GM12878 (cell line): ENCODE measurements around the gene LIN7B. TPM values are rescaled to one million over a fixed set of nuclear protein-coding genes. Genes with fewer than 3 reads are reported as not detected.

Experiments used
- ATAC-seq: fragments of 200-7000 bp; cut with Tn5 transposase; 3 replicates; pipeline ENCODE4 v1.9.1; 2020; ENCODE audit warnings: mild to moderate bottlenecking, moderate library complexity
- BruUV-seq: library from RNA; stranded (reverse); fragments of 400-500 nt; replicated peaks from 2 replicates; lab custom pipeline; 2021; lab: Mats Ljungman, UMichigan
- CTCF ChIA-PET: fragments of 300-600 bp; sonication (Branson Sonifier 250); formaldehyde crosslinking; extraction: SDS; loops from one replicate; lab custom pipeline; 2021; ENCODE audit warnings: inconsistent platforms; lab: Yijun Ruan, JAX
- POLR2A ChIA-PET: fragments of 350-600 bp; formaldehyde crosslinking; extraction: SDS; loops from one replicate; lab custom pipeline; 2021; ENCODE audit warnings: inconsistent platforms; lab: Charles Lee
- RAD21 ChIA-PET: fragments of 300-600 bp; sonication (Branson Sonifier 250); formaldehyde crosslinking; loops from one replicate; lab custom pipeline; 2023; ENCODE audit warnings: antibody characterized with exemption; ENCODE audit not compliant: unreplicated experiment; lab: Charles Lee
- SMC1A ChIA-PET: fragments of 300-600 bp; sonication (Branson Sonifier 250); formaldehyde crosslinking; loops from one replicate; lab custom pipeline; 2023; ENCODE audit not compliant: unreplicated experiment, uncharacterized antibody; lab: Charles Lee
- DNase-seq: peaks from one replicate; pipeline ENCODE4 v3.0.0-alpha.2; 2011; ENCODE audit warnings: low read depth, low spot score
- FAIRE-seq: peaks from 3 replicates; lab custom pipeline; 2011; peaks lifted over from hg19 to GRCh38; lab: Jason Lieb, UNC
- H2AFZ ChIP-seq: 2 replicates; pipeline ENCODE4 v1.6.0; 2011; ENCODE audit warnings: low read depth, low read length, control low read depth; ENCODE audit not compliant: control insufficient read depth
- H3K27ac ChIP-seq: 2 replicates; pipeline ENCODE4 v1.5.1; 2011; ENCODE audit warnings: control low read depth; ENCODE audit not compliant: control insufficient read depth, insufficient read depth
- H3K27me3 ChIP-seq, 2 experiments: replicated peaks in 1 of 2; 2 replicates each; pipeline versions ENCODE4 v1.6.0 to v1.6.1; 2011; ENCODE audit warnings: low read length in 1 of 2; ENCODE audit not compliant: control insufficient read depth in 2 of 2, insufficient read depth in 2 of 2
- H3K36me3 ChIP-seq, 2 experiments: 2 replicates each; pipeline ENCODE4 v1.5.1; 2011; ENCODE audit warnings: low read length in 1 of 2; ENCODE audit not compliant: control insufficient read depth in 2 of 2, insufficient read depth in 2 of 2
- H3K4me1 ChIP-seq: 2 replicates; pipeline ENCODE4 v1.6.1; 2011; ENCODE audit warnings: mild to moderate bottlenecking, low read length, moderate library complexity, mixed read lengths; ENCODE audit not compliant: control insufficient read depth, insufficient read depth
- H3K4me2 ChIP-seq: 2 replicates; pipeline ENCODE4 v1.6.0; 2011; ENCODE audit warnings: control low read depth; ENCODE audit not compliant: control insufficient read depth, insufficient read depth
- H3K4me3 ChIP-seq: fragments of 200-600 bp; sonication (generic); 2 replicates; pipeline ENCODE4 v1.5.1; 2016
- H3K79me2 ChIP-seq: 2 replicates; pipeline ENCODE4 v1.6.0; 2011; ENCODE audit warnings: low read length; ENCODE audit not compliant: control insufficient read depth, insufficient read depth
- H3K9ac ChIP-seq: 2 replicates; pipeline ENCODE4 v1.8.0; 2011; ENCODE audit warnings: low read length, control low read depth, mixed read lengths; ENCODE audit not compliant: control insufficient read depth, insufficient read depth
- H3K9me3 ChIP-seq: replicated peaks from 3 replicates; pipeline ENCODE4 v1.5.1; 2011; ENCODE audit warnings: mild to moderate bottlenecking, low read length; ENCODE audit not compliant: control insufficient read depth, insufficient read depth
- H4K20me1 ChIP-seq: 2 replicates; pipeline ENCODE4 v1.6.0; 2011; ENCODE audit not compliant: control insufficient read depth, insufficient read depth
- HDAC6 ChIP-seq: fragments of 200-600 bp; sonication (generic); IDR thresholded peaks from one replicate; pipeline ENCODE4 v1.8.0; 2017; ENCODE audit warnings: antibody characterized with exemption; ENCODE audit not compliant: unreplicated experiment
- MLLT1 ChIP-seq: fragments of 450-650 bp; IDR thresholded peaks from 2 replicates; pipeline ENCODE4 v1.6.1; 2016; ENCODE audit warnings: mild to moderate bottlenecking
- NFXL1 ChIP-seq: fragments of 450-650 bp; IDR thresholded peaks from 2 replicates; pipeline ENCODE4 v1.6.1; 2017; ENCODE audit warnings: antibody characterized with exemption, mild to moderate bottlenecking, borderline replicate concordance
- NR2F1 ChIP-seq: fragments of 450-650 bp; conservative IDR thresholded peaks from 2 replicates; pipeline ENCODE4 v1.6.1; 2017; ENCODE audit warnings: mild to moderate bottlenecking
- RAD51 ChIP-seq: fragments of 450-650 bp; IDR thresholded peaks from 2 replicates; pipeline ENCODE4 v1.6.1; 2016; ENCODE audit warnings: moderate library complexity, mild to moderate bottlenecking, inconsistent platforms
- ZBTB4 ChIP-seq: fragments of 450-650 bp; formaldehyde crosslinking; IDR thresholded peaks from 2 replicates; pipeline ENCODE4 v1.4.0; 2022; ENCODE audit warnings: mild to moderate bottlenecking, moderate library complexity
- WGBS: methylation state at CpG from one replicate; pipeline ENCODE4 v1.1.6; 2016; ENCODE audit warnings: low lambda C conversion rate; ENCODE audit not compliant: insufficient replicate concordance, insufficient coverage; ENCODE audit errors: missing lambda C conversion rate; 5-methylcytosine and 5-hydroxymethylcytosine counted together
- in situ Hi-C: fragments of 300-500 bp; cut with MboI; formaldehyde crosslinking; loops from 9 replicates; pipeline ENCODE4 v1.14.3; 2018; ENCODE audit warnings: mixed read lengths
- intact Hi-C: fragments of 100-400 bp; cut with micrococcal nuclease; formaldehyde crosslinking; loops from one replicate; pipeline ENCODE4 v1.14.2; 2022; ENCODE audit not compliant: unreplicated experiment
- polyA plus RNA-seq, 11 experiments: library from polyadenylated mRNA; depleted of rRNA in 4 of 11; unstranded in 6 of 11; stranded (reverse) in 5 of 11; fragments of >200 nt; fragmentation: Nextera tagmentation in 4 of 11; fragmentation: Illumina TruSeq in 1 of 11; extraction: Ambion mirVana in 4 of 11; extraction: Trizol in 1 of 11; gene quantifications; 1 replicate in 1 of 11; 2 replicates in 10 of 11; pipeline versions ENCODE4 v1.2.1 to v1.2.3, GENCODE V29; 2011 to 2016; ENCODE audit warnings: inconsistent platforms in 2 of 11, missing spikeins in 2 of 11, low read depth in 1 of 11
- total RNA-seq, 4 experiments: library from RNA; depleted of rRNA in 3 of 4; stranded (reverse); fragments of >200 nt in 3 of 4; fragmentation: Illumina TruSeq in 1 of 4; extraction: Trizol in 1 of 4; gene quantifications; 2 replicates each; pipeline versions ENCODE4 v1.2.1 to v1.2.3, GENCODE V29; 2013 to 2021

Gene LIN7B
- total and polyA plus RNA-seq, 10 of the 15 experiments (the other 5 are each of a cell fraction or from before 2014, with no cell fraction given) = 0.15 to 3.5 (median 1.6) TPM; not detected in 2

GRCh38 chr19:49084206-49085019 lies 29.8 kb upstream of the LIN7B start:
- 66% methylated on average over 26 of the region's 26 CpGs for WGBS
- TF ChIP-seq ZBTB4 (CRISPR knock-in tag) (no peak), NR2F1 (no peak; the same call in 1 of the 2 replicates), HDAC6 (no peak), NFXL1 (no peak), MLLT1 (peak; percentile 83), RAD51 (0 out of 2 replicates have a peak, but pooled peaks have one; percentile 40)
- H3K36me3 ChIP-seq = peaks cover 2 to 10% of the 10 kb centered on the region in 2 experiments
- H3K27ac ChIP-seq = peak overlapping the region; percentile 87
- CTCF ChIA-PET = no interaction called here
- BruUV-seq = no TSS peak
- SMC1A ChIA-PET = no interaction called here
- no peaks in the 10 kb centered on the region; the same call in 2 of the 3 replicates for H3K9me3 ChIP-seq
- in situ Hi-C loops = no loop called here
- no peak for ATAC-seq
- intact Hi-C loops = no loop called here
- RAD21 ChIA-PET = no interaction called here
- no peak for DNase-seq
- POLR2A ChIA-PET = no interaction called here
- H3K9ac ChIP-seq = peak overlapping the region; percentile 9; the same call in 1 of the 2 replicates
- no peak for FAIRE-seq
- peak overlapping the region; percentile 87 for H2AFZ ChIP-seq
- H4K20me1 ChIP-seq = 0 out of 2 replicates have a peak, but pooled peaks cover 3% of the 10 kb centered on the region
- peaks cover 37% of the 10 kb centered on the region for H3K79me2 ChIP-seq
- H3K4me3 ChIP-seq = peak overlapping the region; percentile 68
- peaks cover 4% of the 10 kb centered on the region; the same call in 1 of the 2 replicates for H3K4me1 ChIP-seq
- H3K27me3 ChIP-seq = no peaks in the 10 kb centered on the region
- H3K4me2 ChIP-seq = peak overlapping the region; percentile 51
